Stimulated activated CD4-positive, alpha-beta T cell treated with anti-CD3 and anti-CD28 coated beads, Interleukin-1b, Interleukin-23, amount 100 ng/mL, for 1 hour (primary cell): ENCODE measurements around the gene DLX5.

Experiments used
- DNase-seq, 2 donors: peaks; one replicate each; pipeline ENCODE4 v3.0.0-alpha.2; 2020; ENCODE audit warnings: low read depth in 2 of 2

Gene DLX5

GRCh38 chr7:96991546-96992191, 33.0 kb downstream of the DLX5 start:
- DNase-seq = no peak

GRCh38 chr7:96989859-96990317, 34.7 kb downstream of the DLX5 start:
- DNase-seq = no peak

- no peak for DNase-seq
These were observed 35.3 kb downstream of the DLX5 start for GRCh38 chr7:96989241-96989858.

GRCh38 chr7:96987719-96988118, 36.9 kb downstream of the DLX5 start:
- no peak for DNase-seq

- no peak for DNase-seq
These were observed 37.7 kb downstream of the DLX5 start for GRCh38 chr7:96986901-96987300.

GRCh38 chr7:96985992-96986391, 38.6 kb downstream of the DLX5 start:
- DNase-seq = no peak

- DNase-seq = no peak
These were observed 42.0 kb downstream of the DLX5 start for GRCh38 chr7:96982586-96982985.

- no peak for DNase-seq
These were observed 44.9 kb downstream of the DLX5 start for GRCh38 chr7:96979551-96980276.

- no peak for DNase-seq
These were observed 47.2 kb downstream of the DLX5 start for GRCh38 chr7:96977445-96977844.

- no peak for DNase-seq
These were observed 48.5 kb downstream of the DLX5 start for GRCh38 chr7:96976106-96976505.

GRCh38 chr7:96973986-96974385, 50.6 kb downstream of the DLX5 start:
- DNase-seq = no peak

GRCh38 chr7:96970739-96971138, 53.9 kb downstream of the DLX5 start:
- no peak for DNase-seq
